Suprapubic skin (tissue), 4 donors: ENCODE measurements around the gene CLN5. TPM values are rescaled to one million over a fixed set of nuclear protein-coding genes. Genes with fewer than 3 reads are reported as not detected.

Experiments
- DNase-seq, 2 donors: peaks; one replicate each; pipeline ENCODE4 v3.0.0-alpha.2; 2019; ENCODE audit warnings: low spot score in 2 of 2
- H3K27ac ChIP-seq: fragments of 200-600 bp; sonication (generic); one replicate; pipeline ENCODE4 v1.5.1; 2019
- H3K27me3 ChIP-seq: fragments of 200-600 bp; sonication (generic); one replicate; pipeline ENCODE4 v1.5.1; 2019
- H3K36me3 ChIP-seq: fragments of 200-600 bp; sonication (generic); one replicate; pipeline ENCODE4 v1.5.1; 2019
- H3K4me1 ChIP-seq: fragments of 200-600 bp; sonication (generic); one replicate; pipeline ENCODE4 v1.5.1; 2019
- H3K4me3 ChIP-seq: fragments of 200-600 bp; sonication (generic); one replicate; pipeline ENCODE4 v1.5.1; 2019; ENCODE audit warnings: mild to moderate bottlenecking
- H3K9me3 ChIP-seq: fragments of 200-600 bp; sonication (generic); one replicate; pipeline ENCODE4 v1.5.1; 2019
- CTCF ChIP-seq, 2 donors: fragments of 200-600 bp in 1 of 2; fragments of 450-650 bp in 1 of 2; sonication (generic) in 1 of 2; IDR thresholded peaks; one replicate each; pipeline ENCODE4 v1.5.1; 2016 to 2019; ENCODE audit warnings: antibody characterized with exemption in 2 of 2, mild to moderate bottlenecking in 1 of 2, moderate library complexity in 1 of 2
- EP300 ChIP-seq: sonication (generic); formaldehyde crosslinking; IDR thresholded peaks from one replicate; pipeline ENCODE4 v1.6.1; 2017; ENCODE audit warnings: antibody characterized with exemption
- POLR2A ChIP-seq, 2 donors: fragments of 450-650 bp; IDR thresholded peaks; one replicate each; pipeline ENCODE4 v1.6.1; 2017; ENCODE audit warnings: antibody characterized with exemption in 2 of 2, mild to moderate bottlenecking in 2 of 2, moderate library complexity in 2 of 2
- POLR2AphosphoS5 ChIP-seq, 3 donors: sonication (generic); formaldehyde crosslinking; IDR thresholded peaks; one replicate each; pipeline ENCODE4 v1.6.1; 2017; ENCODE audit warnings: antibody characterized with exemption in 3 of 3
- WGBS: methylation state at CpG from one replicate; pipeline ENCODE4 v1.1.5; 2018; 5-methylcytosine and 5-hydroxymethylcytosine counted together
- total RNA-seq, 4 donors: library from RNA; depleted of rRNA; stranded (reverse); fragments of >200 nt; gene quantifications; one replicate each; pipeline ENCODE4 v1.1.0, GENCODE V29; 2016

CLN5 gene
- total RNA-seq, 4 donors from 2014 or later = 15.0 to 27.7 (median 19.4) TPM

GRCh38 chr13:77019756-77020155, 27.9 kb downstream of the CLN5 start:
- Histone ChIP-seq H3K36me3 (peaks cover 26% of the 10 kb centered on the region), H3K4me1 (peaks cover 82% of the 10 kb centered on the region), H3K27me3 (no peaks in the 10 kb centered on the region), H3K27ac (no peak overlapping the region), H3K4me3 (no peak overlapping the region), H3K9me3 (no peaks in the 10 kb centered on the region)
- DNase-seq = no peak
- TF ChIP-seq POLR2AphosphoS5 (IDR thresholded peaks at IDR 0.05) = no peak
- no peak for TF ChIP-seq CTCF (IDR thresholded peaks at IDR 0.05)
- TF ChIP-seq EP300 = no peak
- TF ChIP-seq POLR2A (IDR thresholded peaks at IDR 0.05) = no peak

DNA sequence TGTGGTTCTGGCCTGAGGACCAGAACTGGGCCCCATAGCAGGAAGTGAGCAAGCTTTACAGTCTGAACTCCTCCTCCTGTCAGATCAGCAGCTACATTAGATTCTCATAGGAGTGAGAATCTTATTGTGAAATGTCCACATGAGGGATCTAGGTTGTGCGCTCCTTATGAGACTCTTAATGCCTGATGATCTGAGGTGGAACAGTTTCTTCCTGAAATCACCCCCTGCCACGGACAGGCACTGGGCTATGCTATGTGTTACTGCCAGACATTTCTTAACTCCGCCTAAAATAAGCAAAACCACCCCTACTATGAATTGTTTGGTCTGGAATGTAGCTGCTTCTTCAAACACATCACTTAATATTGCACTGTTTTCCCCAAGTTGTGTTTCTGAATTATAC, 30.5 kb downstream of the CLN5 start:
- H3K9me3 ChIP-seq = no peaks in the 10 kb centered on the region
- no peak for DNase-seq
- H3K27me3 ChIP-seq = no peaks in the 10 kb centered on the region
- peaks cover 67% of the 10 kb centered on the region for H3K4me1 ChIP-seq
- TF ChIP-seq POLR2AphosphoS5 (IDR thresholded peaks at IDR 0.05) = no peak
- no peak for TF ChIP-seq CTCF (IDR thresholded peaks at IDR 0.05)
- no peak for TF ChIP-seq EP300
- no peak for TF ChIP-seq POLR2A (IDR thresholded peaks at IDR 0.05)
- 41% methylated on average over 3 of the region's 3 CpGs for WGBS
- peak overlapping the region; percentile 96 for H3K4me3 ChIP-seq
- peaks cover 5% of the 10 kb centered on the region for H3K36me3 ChIP-seq
- H3K27ac ChIP-seq = no peak overlapping the region

- H3K36me3 ChIP-seq = no peaks in the 10 kb centered on the region
- no peaks in the 10 kb centered on the region for H3K27me3 ChIP-seq
- peak overlapping the region; percentile 96 for H3K4me3 ChIP-seq
- TF ChIP-seq POLR2A (IDR thresholded peaks at IDR 0.05) (peak in 1 of 2 donors; percentile 37), CTCF (IDR thresholded peaks at IDR 0.05) (peak in 1 of 2 donors; percentile 4), POLR2AphosphoS5 (IDR thresholded peaks at IDR 0.05) (peak in 2 of 3 donors; percentile 54 to 87), EP300 (no peak)
- peaks cover 46% of the 10 kb centered on the region for H3K4me1 ChIP-seq
- peak; percentile 92 to 95 for DNase-seq
- no peaks in the 10 kb centered on the region for H3K9me3 ChIP-seq
- WGBS = 3% methylated on average over 11 of the region's 62 CpGs
- peak overlapping the region; percentile 100 for H3K27ac ChIP-seq
Observed at GRCh38 chr13:77026255-77026860, 34.5 kb downstream of the CLN5 start.

DNA sequence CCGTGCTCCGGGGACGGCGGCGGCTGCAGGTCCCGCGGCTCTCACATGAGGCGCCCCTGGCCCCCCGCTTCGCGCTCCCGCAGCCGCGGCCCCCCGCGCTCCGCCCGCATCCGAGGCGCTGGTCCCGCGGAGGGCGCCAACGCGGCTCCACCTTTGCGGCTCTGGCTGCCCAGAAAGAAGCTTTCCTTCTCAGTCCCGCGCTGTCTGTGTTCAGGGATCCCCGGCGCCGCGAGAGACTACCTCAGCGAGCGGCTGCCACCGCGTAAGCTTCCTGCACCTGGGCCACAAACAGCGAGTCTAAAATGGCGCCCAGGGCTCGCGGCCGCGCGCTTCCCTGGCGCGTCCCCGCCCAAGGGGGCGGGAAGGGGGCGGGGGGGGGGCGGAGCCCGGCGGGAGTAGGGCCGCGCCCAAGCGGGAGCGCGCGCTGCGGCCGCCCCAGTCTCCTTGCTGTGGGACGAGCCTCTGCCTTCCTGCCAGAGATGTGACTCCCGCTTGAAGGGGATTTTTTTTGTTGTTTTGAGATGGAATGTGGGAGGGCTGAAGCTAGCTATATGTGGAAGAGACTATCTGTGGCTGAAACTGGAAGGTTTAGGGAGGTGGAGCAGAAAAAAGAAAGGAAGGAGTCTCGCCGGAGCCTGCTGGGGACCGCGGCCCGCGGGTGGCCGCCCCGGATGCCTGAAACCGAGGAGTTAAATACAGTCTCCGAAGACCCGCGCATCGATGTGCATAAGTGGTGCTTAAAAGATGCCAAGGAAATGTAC, 35.2 kb downstream of the CLN5 start, which contains the start of gene FBXL3:
TSS of gene FBXL3 (minus strand) at position 299 of the 761 bp plus-strand sequence. CDS start 5,299 bp downstream, outside the sequence.
- Histone ChIP-seq H3K36me3 (no peaks in the 10 kb centered on the region), H3K27me3 (no peaks in the 10 kb centered on the region), H3K4me1 (peaks cover 39% of the 10 kb centered on the region), H3K4me3 (peak within 1 kb of the TSS; percentile 96), H3K9me3 (no peaks in the 10 kb centered on the region), H3K27ac (peak within 1 kb of the TSS; percentile 100)
- TF ChIP-seq EP300 (no peak), CTCF (IDR thresholded peaks at IDR 0.05) (no peak), POLR2AphosphoS5 (IDR thresholded peaks at IDR 0.05) (peak; percentile 38 to 56 (median 50)), POLR2A (IDR thresholded peaks at IDR 0.05) (peak; percentile 24 to 77)
- DNase-seq = peak; percentile 87
- under 1% methylated on average over 49 of the region's 74 CpGs for WGBS

DNA sequence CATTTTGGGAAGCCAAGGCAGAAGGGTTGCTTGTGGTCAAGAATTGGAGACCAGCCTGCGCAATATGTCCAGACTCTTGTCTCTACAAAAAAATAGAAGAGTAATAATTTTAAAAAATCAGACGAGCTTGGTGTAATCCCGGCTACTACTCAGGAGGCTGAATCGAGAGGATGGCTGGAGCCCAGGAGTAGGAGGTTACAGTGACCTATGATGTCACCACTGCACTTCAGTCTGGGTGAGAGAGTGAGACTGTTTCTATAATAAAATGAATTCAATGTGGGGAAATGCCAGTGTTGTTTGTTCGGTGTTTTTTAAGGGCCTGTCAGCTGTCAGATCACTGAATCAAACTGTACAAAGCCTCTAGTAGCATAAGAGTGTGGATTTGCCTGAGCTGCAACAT, 36.3 kb downstream of the CLN5 start:
- Histone ChIP-seq H3K36me3 (no peaks in the 10 kb centered on the region), H3K27me3 (no peaks in the 10 kb centered on the region), H3K9me3 (no peaks in the 10 kb centered on the region), H3K27ac (peak overlapping the region; percentile 100), H3K4me1 (peaks cover 28% of the 10 kb centered on the region), H3K4me3 (peak overlapping the region; percentile 96)
- TF ChIP-seq EP300 = no peak
- TF ChIP-seq POLR2A (IDR thresholded peaks at IDR 0.05) = no peak
- no peak for TF ChIP-seq CTCF (IDR thresholded peaks at IDR 0.05)
- no peak for TF ChIP-seq POLR2AphosphoS5 (IDR thresholded peaks at IDR 0.05)
- 54% methylated on average over 5 of the region's 5 CpGs for WGBS
- no peak for DNase-seq
